Astrocyte (in vitro differentiated cells and primary cell): Measurements from ENCODE around the gene DGCR6. TPM values are rescaled to one million over a fixed set of nuclear protein-coding genes. Genes with fewer than 3 reads are reported as not detected.
"Not testable (repeated sequence)": the region's sequence is repeated elsewhere in the genome, so short reads cannot be mapped to it uniquely, and the experiment has no call there.

Source experiments
- DNase-seq: peaks from one replicate; pipeline ENCODE4 v3.0.0-alpha.2; 2010; ENCODE audit warnings: low read depth
- FAIRE-seq: peaks from 2 replicates; lab custom pipeline; 2011; peaks lifted over from hg19 to GRCh38; lab: Jason Lieb, UNC
- H2AFZ ChIP-seq: 2 replicates; pipeline ENCODE4 v1.6.0; 2012; ENCODE audit warnings: low read depth, low read length, inconsistent platforms
- H3K27ac ChIP-seq: 2 replicates; pipeline ENCODE4 v1.5.1; 2011; ENCODE audit warnings: low read depth, low read length, inconsistent platforms
- H3K27me3 ChIP-seq: 2 replicates; pipeline ENCODE4 v1.6.0; 2011; ENCODE audit warnings: low read length, inconsistent platforms; ENCODE audit not compliant: insufficient read depth
- H3K36me3 ChIP-seq: 2 replicates; pipeline ENCODE4 v1.5.1; 2011; ENCODE audit warnings: low read length, inconsistent platforms; ENCODE audit not compliant: insufficient read depth
- H3K4me1 ChIP-seq: 2 replicates; pipeline ENCODE4 v1.5.1; 2011; ENCODE audit warnings: low read length, inconsistent platforms; ENCODE audit not compliant: insufficient read depth
- H3K4me2 ChIP-seq: 2 replicates; pipeline ENCODE4 v1.6.0; 2012; ENCODE audit warnings: low read length, inconsistent platforms
- H3K4me3 ChIP-seq: 2 replicates; pipeline ENCODE4 v1.5.1; 2011; ENCODE audit warnings: low read depth, mild to moderate bottlenecking, low read length, inconsistent platforms; ENCODE audit not compliant: insufficient read depth
- H3K79me2 ChIP-seq: 2 replicates; pipeline ENCODE4 v1.6.0; 2012; ENCODE audit warnings: mild to moderate bottlenecking, low read length, inconsistent platforms; ENCODE audit not compliant: insufficient read depth
- H3K9ac ChIP-seq: 2 replicates; pipeline ENCODE4 v1.6.0; 2012; ENCODE audit warnings: mild to moderate bottlenecking, low read length, inconsistent platforms
- H3K9me3 ChIP-seq: 2 replicates; pipeline ENCODE4 v1.5.1; 2012; ENCODE audit warnings: low read depth, mild to moderate bottlenecking, low read length, inconsistent platforms; ENCODE audit not compliant: insufficient read depth
- H4K20me1 ChIP-seq: 2 replicates; pipeline ENCODE4 v1.6.0; 2012; ENCODE audit warnings: low read length, inconsistent platforms; ENCODE audit not compliant: insufficient read depth
- H3K27ac Mint-ChIP-seq: one replicate; pipeline ENCODE4 v1.8.0; 2021; ENCODE audit warnings: mild to moderate bottlenecking, mixed read lengths; ENCODE audit not compliant: unreplicated experiment
- H3K27me3 Mint-ChIP-seq: one replicate; pipeline ENCODE4 v1.8.0; 2021; ENCODE audit warnings: low read depth, mixed read lengths; ENCODE audit not compliant: unreplicated experiment
- H3K36me3 Mint-ChIP-seq: one replicate; pipeline ENCODE4 v1.8.0; 2021; ENCODE audit warnings: low read depth, mixed read lengths; ENCODE audit not compliant: unreplicated experiment
- H3K4me1 Mint-ChIP-seq: one replicate; pipeline ENCODE4 v1.8.0; 2021; ENCODE audit warnings: low read depth, mixed read lengths; ENCODE audit not compliant: unreplicated experiment
- H3K4me3 Mint-ChIP-seq: one replicate; pipeline ENCODE4 v1.8.0; 2021; ENCODE audit warnings: mild to moderate bottlenecking, moderate library complexity, mixed read lengths; ENCODE audit not compliant: unreplicated experiment
- H3K9me3 Mint-ChIP-seq: one replicate; pipeline ENCODE4 v1.8.0; 2021; ENCODE audit warnings: mild to moderate bottlenecking, mixed read lengths; ENCODE audit not compliant: unreplicated experiment
- total RNA-seq: library from RNA; stranded (reverse); gene quantifications from 2 replicates; pipeline ENCODE4 v1.2.1, GENCODE V29; 2021

DGCR6 gene
- total RNA-seq, 1 donor from 2014 or later = 2.5 TPM

DNA sequence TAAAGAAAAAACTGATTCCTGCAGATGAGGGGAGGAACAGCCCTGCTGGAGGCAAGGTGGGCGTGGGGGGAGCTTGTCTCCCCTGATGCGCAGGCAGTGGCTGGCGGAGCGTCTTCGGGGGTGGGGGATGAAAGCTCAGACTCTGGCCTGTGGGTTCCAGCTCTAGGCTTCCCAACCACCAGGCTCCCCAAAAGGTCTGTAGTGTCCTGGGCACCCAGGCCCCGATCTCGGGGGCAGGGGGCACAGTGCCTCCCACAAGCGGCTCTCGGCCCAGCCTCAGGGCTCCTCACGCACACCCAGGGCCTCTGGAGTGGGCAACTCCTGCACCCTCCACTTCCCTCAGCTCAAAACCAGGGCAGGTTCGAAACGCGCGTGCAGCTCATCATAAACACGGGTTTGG lies 50.8 kb downstream of the DGCR6 start:
- H3K4me2 ChIP-seq, H3K9me3 ChIP-seq, H3K9me3 Mint-ChIP-seq, H4K20me1 ChIP-seq, H3K79me2 ChIP-seq, DNase-seq, H3K36me3 ChIP-seq, H3K4me3 ChIP-seq, FAIRE-seq, H2AFZ ChIP-seq, H3K9ac ChIP-seq, H3K27me3 ChIP-seq, H3K27ac ChIP-seq, H3K4me1 Mint-ChIP-seq, H3K36me3 Mint-ChIP-seq, H3K4me1 ChIP-seq, H3K27ac Mint-ChIP-seq, H3K4me3 Mint-ChIP-seq: not testable (repeated sequence)
- peaks cover 19% of the 10 kb centered on the region for H3K27me3 Mint-ChIP-seq

DNA sequence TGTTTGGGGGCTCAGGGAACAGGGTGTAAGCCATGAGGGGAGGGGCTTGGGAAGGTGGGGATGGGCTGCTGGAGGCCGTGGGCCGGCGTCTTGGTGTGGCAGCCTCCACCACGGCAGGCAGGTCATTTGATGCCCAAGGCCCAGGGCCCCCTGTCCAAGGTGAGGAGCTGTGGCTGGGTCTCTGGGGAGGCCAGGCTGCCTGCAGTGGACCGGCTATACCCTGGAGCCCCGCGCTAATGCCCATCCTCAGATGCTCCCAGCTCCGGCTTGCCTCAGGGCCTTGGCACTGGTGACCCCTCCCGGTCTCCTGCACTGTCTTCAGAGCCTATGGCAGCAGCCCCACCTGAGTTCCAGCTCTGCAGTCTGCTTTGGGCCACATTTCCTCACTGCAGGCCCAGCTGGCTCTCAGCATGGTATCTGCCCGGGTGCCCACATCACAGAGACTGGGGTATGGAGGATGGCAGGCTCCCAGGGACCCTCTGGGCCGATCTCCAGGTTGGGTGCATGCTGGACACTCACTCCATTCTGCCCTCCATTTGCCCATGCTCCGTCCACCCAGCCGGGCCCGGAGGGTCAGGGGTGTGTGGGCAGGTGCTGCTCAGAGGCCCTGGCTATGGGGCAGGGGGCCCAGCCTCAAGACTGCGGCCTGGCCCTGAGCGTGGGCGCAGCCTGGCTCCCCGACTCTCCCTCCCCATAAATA lies 51.7 kb downstream of the DGCR6 start:
- not testable (repeated sequence) for H3K36me3 Mint-ChIP-seq, H3K4me3 Mint-ChIP-seq, H3K27me3 ChIP-seq, H3K27ac Mint-ChIP-seq, H3K36me3 ChIP-seq, H3K9ac ChIP-seq, H3K27ac ChIP-seq, H3K79me2 ChIP-seq, H3K4me1 ChIP-seq, DNase-seq, H2AFZ ChIP-seq, H4K20me1 ChIP-seq, H3K4me3 ChIP-seq, H3K9me3 ChIP-seq, FAIRE-seq, H3K4me1 Mint-ChIP-seq, H3K9me3 Mint-ChIP-seq
- H3K4me2 ChIP-seq = peak overlapping the region; percentile 81
- H3K27me3 Mint-ChIP-seq = peaks cover 19% of the 10 kb centered on the region

DNA sequence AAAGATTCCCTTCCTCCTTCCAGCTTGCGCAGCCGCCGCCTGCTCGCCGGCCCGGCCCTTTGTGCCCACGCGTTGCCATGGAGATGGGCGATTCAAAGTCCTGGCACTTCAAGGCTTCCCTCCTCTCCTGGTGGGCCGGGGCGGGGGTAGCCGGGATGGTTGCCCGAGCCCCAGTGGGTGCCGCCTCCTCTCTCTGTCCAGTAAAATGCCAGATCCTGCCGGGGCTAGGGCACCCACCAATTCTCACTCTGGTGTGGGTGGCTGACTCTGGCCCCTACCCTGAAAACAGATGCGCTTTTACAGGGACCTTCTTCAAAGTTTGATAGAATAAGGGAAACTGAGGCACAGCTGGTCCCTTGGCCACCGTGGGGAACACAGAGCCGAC lies 52.2 kb downstream of the DGCR6 start:
- DNase-seq, H3K27me3 ChIP-seq, H3K4me1 ChIP-seq, H3K4me3 Mint-ChIP-seq, H3K36me3 ChIP-seq, H4K20me1 ChIP-seq, H3K79me2 ChIP-seq, H3K36me3 Mint-ChIP-seq, H3K27ac ChIP-seq, H3K4me1 Mint-ChIP-seq, H3K9me3 ChIP-seq, FAIRE-seq, H3K9me3 Mint-ChIP-seq, H2AFZ ChIP-seq, H3K27ac Mint-ChIP-seq: not testable (repeated sequence)
- peaks cover 16% of the 10 kb centered on the region for H3K27me3 Mint-ChIP-seq
- Histone ChIP-seq H3K9ac (peak overlapping the region; percentile 48), H3K4me3 (peak overlapping the region; percentile 10), H3K4me2 (peak overlapping the region; percentile 81)

DNA sequence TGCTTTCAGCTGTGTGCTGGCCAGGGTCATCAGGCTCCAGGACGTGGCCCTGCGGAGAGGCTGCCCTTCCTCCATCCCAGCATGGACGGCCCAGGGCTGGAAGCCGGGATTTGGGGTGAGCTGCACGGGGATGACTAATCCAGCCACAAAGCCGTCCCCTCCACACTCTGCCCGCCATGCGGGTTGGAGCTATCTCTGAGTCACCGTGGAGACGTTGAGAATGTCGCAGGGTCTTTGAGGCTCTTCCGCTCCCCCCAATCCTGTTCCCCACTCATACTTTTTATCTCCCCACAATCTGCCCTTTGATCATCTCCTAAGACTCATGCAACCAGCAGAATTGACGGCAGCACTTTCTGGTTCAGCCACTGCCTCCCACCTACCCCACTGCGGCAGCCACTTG lies 52.6 kb downstream of the DGCR6 start:
- H4K20me1 ChIP-seq, H3K9me3 ChIP-seq: not testable (repeated sequence)

DNA sequence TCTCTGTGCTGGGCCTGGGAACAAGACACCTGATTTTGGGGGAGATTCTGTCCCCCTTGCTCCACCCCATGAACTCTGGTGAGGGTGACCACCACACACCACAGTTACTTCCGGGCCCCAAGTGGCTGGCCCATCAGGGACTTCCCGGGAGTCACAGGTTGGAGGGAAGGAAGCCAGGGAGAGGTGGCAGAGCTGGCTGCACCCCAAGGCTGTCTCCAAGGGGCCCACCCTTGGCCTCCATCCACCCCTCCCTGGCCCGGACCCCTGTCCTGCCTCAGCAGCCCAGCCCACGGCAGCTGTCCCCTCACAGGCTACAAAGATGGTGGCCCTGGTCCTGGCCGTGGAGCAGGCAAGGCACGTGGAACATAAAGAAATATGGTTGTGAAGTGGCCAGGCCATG lies 53.1 kb downstream of the DGCR6 start:
- H3K27me3 ChIP-seq, H2AFZ ChIP-seq, H3K9ac ChIP-seq, H3K9me3 ChIP-seq, H3K79me2 ChIP-seq, H3K4me1 ChIP-seq, H3K27ac ChIP-seq, H3K4me1 Mint-ChIP-seq, H3K4me3 Mint-ChIP-seq, DNase-seq, H3K4me3 ChIP-seq, H3K27ac Mint-ChIP-seq, H3K36me3 Mint-ChIP-seq, H3K36me3 ChIP-seq, H4K20me1 ChIP-seq, H3K9me3 Mint-ChIP-seq, FAIRE-seq: not testable (repeated sequence)
- H3K27me3 Mint-ChIP-seq = peaks cover 15% of the 10 kb centered on the region
- peak overlapping the region; percentile 81 for H3K4me2 ChIP-seq

More for the DNA sequence above, 52.6 kb downstream of the DGCR6 start:
- not testable (repeated sequence) for H3K27ac Mint-ChIP-seq, H3K4me1 ChIP-seq, H3K4me3 Mint-ChIP-seq, H2AFZ ChIP-seq, H3K9me3 Mint-ChIP-seq, H3K27ac ChIP-seq, H3K36me3 ChIP-seq, H3K4me1 Mint-ChIP-seq, H3K27me3 ChIP-seq, H3K79me2 ChIP-seq, H3K36me3 Mint-ChIP-seq
- H3K27me3 Mint-ChIP-seq = peaks cover 15% of the 10 kb centered on the region
- Histone ChIP-seq H3K9ac (peak overlapping the region; percentile 48), H3K4me3 (peak overlapping the region; percentile 10), H3K4me2 (peak overlapping the region; percentile 81)
- peak; percentile 81 for FAIRE-seq
- DNase-seq = peak; percentile 84

DNA sequence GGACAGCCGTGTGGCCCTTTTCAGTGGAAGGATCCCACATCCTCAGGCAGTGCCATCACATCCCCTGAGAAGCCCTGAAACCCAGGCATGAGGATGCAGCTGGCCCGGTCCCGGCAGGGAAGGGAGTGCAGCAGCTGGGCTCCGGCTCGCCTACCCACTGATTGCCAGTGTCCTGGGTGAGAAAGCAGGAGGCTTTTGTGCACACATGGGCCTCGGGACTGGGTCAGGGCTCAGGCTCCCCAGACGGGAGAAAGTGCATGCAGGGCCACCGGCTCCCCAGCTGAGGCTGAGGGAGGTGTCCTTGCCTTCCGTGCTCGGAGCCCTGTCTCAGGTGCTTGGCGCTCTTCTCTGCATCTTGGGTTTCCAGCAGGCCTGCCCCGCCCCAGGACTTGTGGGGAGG lies 53.6 kb downstream of the DGCR6 start:
- not testable (repeated sequence) for H4K20me1 ChIP-seq, H2AFZ ChIP-seq, H3K27me3 ChIP-seq, H3K4me2 ChIP-seq, H3K27ac Mint-ChIP-seq, H3K4me3 ChIP-seq, H3K9me3 ChIP-seq, H3K27ac ChIP-seq, DNase-seq, H3K36me3 Mint-ChIP-seq, H3K4me1 ChIP-seq, H3K36me3 ChIP-seq, H3K9me3 Mint-ChIP-seq, H3K9ac ChIP-seq, H3K79me2 ChIP-seq, FAIRE-seq, H3K4me3 Mint-ChIP-seq, H3K4me1 Mint-ChIP-seq
- peaks cover 14% of the 10 kb centered on the region for H3K27me3 Mint-ChIP-seq
